Neutrophil (primary cell): ENCODE measurements around the gene DENND1A.

Source experiments
- H3K27ac ChIP-seq: fragments of 200-600 bp; sonication (generic); 2 replicates; pipeline ENCODE4 v1.5.1; 2016; ENCODE audit warnings: mild to moderate bottlenecking, moderate library complexity
- H3K27me3 ChIP-seq: fragments of 200-600 bp; sonication (generic); 2 replicates; pipeline ENCODE4 v1.6.0; 2016; ENCODE audit warnings: mild to moderate bottlenecking
- H3K36me3 ChIP-seq: fragments of 200-600 bp; sonication (generic); 2 replicates; pipeline ENCODE4 v1.5.1; 2017
- H3K4me1 ChIP-seq, 2 experiments: fragments of 200-600 bp in 1 of 2; sonication (generic) in 1 of 2; 1 replicate in 1 of 2; 2 replicates in 1 of 2; pipeline versions ENCODE4 v1.5.1 to v1.6.1; 2013 to 2016; ENCODE audit warnings: low read depth in 1 of 2, low read length in 1 of 2, mild to moderate bottlenecking in 1 of 2, moderate library complexity in 1 of 2; ENCODE audit not compliant: control insufficient read depth in 1 of 2, insufficient read depth in 1 of 2
- H3K4me3 ChIP-seq, 2 experiments: fragments of 200-600 bp in 1 of 2; sonication (generic) in 1 of 2; 1 replicate in 1 of 2; 2 replicates in 1 of 2; pipeline ENCODE4 v1.5.1; 2013 to 2016; ENCODE audit warnings: low read depth in 1 of 2, low read length in 1 of 2, mild to moderate bottlenecking in 1 of 2, moderate library complexity in 1 of 2
- H3K9me3 ChIP-seq: fragments of 200-600 bp; sonication (generic); 2 replicates; pipeline ENCODE4 v1.5.1; 2016
- CTCF ChIP-seq: fragments of 200-600 bp; sonication (generic); IDR thresholded peaks from 2 replicates; pipeline ENCODE4 v1.5.1; 2016; ENCODE audit warnings: antibody characterized with exemption

DENND1A gene

GRCh38 chr9:123556464-123557435 lies 373.2 kb downstream of the DENND1A start:
- H3K27ac ChIP-seq = peak overlapping the region; percentile 43

GRCh38 chr9:123555646-123556045 lies 374.3 kb downstream of the DENND1A start:
- H3K9me3 ChIP-seq = no peaks in the 10 kb centered on the region
- peaks cover 36% of the 10 kb centered on the region for H3K36me3 ChIP-seq
- no peaks in the 10 kb centered on the region for H3K27me3 ChIP-seq
- H3K27ac ChIP-seq = no peak overlapping the region
- no peak overlapping the region for H3K4me3 ChIP-seq
- no peak for TF ChIP-seq CTCF
- peaks cover 11 to 14% of the 10 kb centered on the region in 2 experiments for H3K4me1 ChIP-seq

More at GRCh38 chr9:123556464-123557435, 373.2 kb downstream of the DENND1A start:
- Histone ChIP-seq H3K4me3 (no peak overlapping the region), H3K4me1 (peaks cover 11 to 14% of the 10 kb centered on the region in 2 experiments), H3K9me3 (no peaks in the 10 kb centered on the region), H3K27me3 (no peaks in the 10 kb centered on the region), H3K36me3 (peaks cover 29% of the 10 kb centered on the region)
- TF ChIP-seq CTCF = no peak

- Histone ChIP-seq H3K27me3 (no peaks in the 10 kb centered on the region), H3K4me1 (peaks cover 11 to 14% of the 10 kb centered on the region in 2 experiments), H3K4me3 (no peak overlapping the region), H3K9me3 (no peaks in the 10 kb centered on the region), H3K27ac (no peak overlapping the region), H3K36me3 (peaks cover 36% of the 10 kb centered on the region)
- TF ChIP-seq CTCF = no peak
These were observed 377.4 kb downstream of the DENND1A start for GRCh38 chr9:123552530-123552929.

- TF ChIP-seq CTCF = no peak
- H3K27me3 ChIP-seq = no peaks in the 10 kb centered on the region
- no peak overlapping the region for H3K4me3 ChIP-seq
- H3K9me3 ChIP-seq = no peaks in the 10 kb centered on the region
- no peak overlapping the region for H3K27ac ChIP-seq
- H3K36me3 ChIP-seq = peaks cover 30% of the 10 kb centered on the region
- H3K4me1 ChIP-seq = peaks cover 5 to 7% of the 10 kb centered on the region in 2 experiments
These were observed 378.2 kb downstream of the DENND1A start for GRCh38 chr9:123551734-123552133.

GRCh38 chr9:123550797-123551196 lies 379.1 kb downstream of the DENND1A start:
- Histone ChIP-seq H3K36me3 (peaks cover 20% of the 10 kb centered on the region), H3K4me3 (no peak overlapping the region), H3K4me1 (no peaks in the 10 kb centered on the region), H3K27me3 (no peaks in the 10 kb centered on the region), H3K27ac (no peak overlapping the region), H3K9me3 (no peaks in the 10 kb centered on the region)
- no peak for TF ChIP-seq CTCF
